ENCODE results near the gene IGFLR1. TPM values are rescaled to one million over a fixed set of nuclear protein-coding genes. Genes with fewer than 3 reads are reported as not detected.

The IGFLR1 gene
- total RNA-seq, 4 donors from 2014 or later = 2.0 to 14.1 (median 3.0) TPM

DNA sequence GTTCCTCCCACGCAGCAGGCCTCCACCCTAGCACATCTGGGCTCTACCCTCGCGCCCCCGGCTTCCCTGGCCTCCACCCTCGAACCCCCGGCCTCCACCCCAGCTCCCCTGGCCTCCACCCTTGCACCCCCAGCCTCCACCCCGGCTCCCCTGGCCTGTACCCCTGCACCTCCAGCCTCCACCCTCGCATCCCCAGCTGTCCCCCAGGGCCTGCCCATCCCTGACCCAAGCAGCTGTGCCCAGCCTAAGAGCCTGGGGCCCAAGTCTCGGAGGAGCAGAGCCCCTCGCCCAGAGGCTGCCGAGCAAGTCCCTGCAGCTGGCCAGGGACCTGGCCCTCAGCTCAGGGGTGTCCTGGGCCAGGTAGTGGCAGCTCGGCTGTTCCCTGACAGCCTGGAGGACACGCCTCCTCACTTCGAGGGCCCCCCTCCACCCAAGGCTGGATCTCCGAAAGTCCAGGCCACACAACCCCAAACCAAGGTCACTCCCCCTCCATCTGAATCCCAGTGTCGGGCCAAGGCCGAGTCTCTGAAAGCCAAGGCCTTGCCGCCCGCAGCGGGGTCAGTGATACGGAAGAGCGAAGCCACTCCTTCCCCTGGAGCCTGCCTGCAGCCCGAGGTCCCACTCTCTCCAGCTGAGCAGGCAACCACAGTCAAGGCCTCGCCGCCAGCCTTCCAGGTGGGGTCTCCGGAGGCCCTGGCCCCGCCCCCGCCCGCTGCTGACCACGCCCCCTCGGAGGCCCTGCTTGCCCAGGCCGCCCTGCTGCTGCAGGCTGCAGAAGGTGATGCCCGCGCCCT is 25.2 kb upstream of the IGFLR1 start:
- no peaks in the 10 kb centered on the region for H3K27me3 ChIP-seq
- TF ChIP-seq POLR2A (IDR thresholded peaks at IDR 0.05) = no peak
- TF ChIP-seq, protein P1, sequence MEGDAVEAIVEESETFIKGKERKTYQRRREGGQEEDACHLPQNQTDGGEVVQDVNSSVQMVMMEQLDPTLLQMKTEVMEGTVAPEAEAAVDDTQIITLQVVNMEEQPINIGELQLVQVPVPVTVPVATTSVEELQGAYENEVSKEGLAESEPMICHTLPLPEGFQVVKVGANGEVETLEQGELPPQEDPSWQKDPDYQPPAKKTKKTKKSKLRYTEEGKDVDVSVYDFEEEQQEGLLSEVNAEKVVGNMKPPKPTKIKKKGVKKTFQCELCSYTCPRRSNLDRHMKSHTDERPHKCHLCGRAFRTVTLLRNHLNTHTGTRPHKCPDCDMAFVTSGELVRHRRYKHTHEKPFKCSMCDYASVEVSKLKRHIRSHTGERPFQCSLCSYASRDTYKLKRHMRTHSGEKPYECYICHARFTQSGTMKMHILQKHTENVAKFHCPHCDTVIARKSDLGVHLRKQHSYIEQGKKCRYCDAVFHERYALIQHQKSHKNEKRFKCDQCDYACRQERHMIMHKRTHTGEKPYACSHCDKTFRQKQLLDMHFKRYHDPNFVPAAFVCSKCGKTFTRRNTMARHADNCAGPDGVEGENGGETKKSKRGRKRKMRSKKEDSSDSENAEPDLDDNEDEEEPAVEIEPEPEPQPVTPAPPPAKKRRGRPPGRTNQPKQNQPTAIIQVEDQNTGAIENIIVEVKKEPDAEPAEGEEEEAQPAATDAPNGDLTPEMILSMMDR (IDR thresholded peaks at IDR 0.05 in 4 of 5, conservative IDR thresholded peaks at IDR 0.05 in 1 of 5) = no peak
- H3K27ac ChIP-seq = no peak overlapping the region
- H3K4me3 ChIP-seq = no peak overlapping the region
- H3K9me3 ChIP-seq = no peaks in the 10 kb centered on the region
- in situ Hi-C loops (cut with MboI; ENCODE audit: low sequenced_read_pairs in 4 of 4) (loop anchor here in 1 of 4 donors (25.0 kb wide), 1 partner anchor 370 kb away; the partner anchor contains the start of gene CAPNS1), intact Hi-C loops (cut with DNase I; ENCODE audit: low total_unique reads) (no loop called here)
- DNase-seq (no peak), ATAC-seq (no peak)
- H3K4me1 ChIP-seq = no peaks in the 10 kb centered on the region
- H3K36me3 ChIP-seq = peaks cover 0 to 13% of the 10 kb centered on the region in 2 donors

DNA sequence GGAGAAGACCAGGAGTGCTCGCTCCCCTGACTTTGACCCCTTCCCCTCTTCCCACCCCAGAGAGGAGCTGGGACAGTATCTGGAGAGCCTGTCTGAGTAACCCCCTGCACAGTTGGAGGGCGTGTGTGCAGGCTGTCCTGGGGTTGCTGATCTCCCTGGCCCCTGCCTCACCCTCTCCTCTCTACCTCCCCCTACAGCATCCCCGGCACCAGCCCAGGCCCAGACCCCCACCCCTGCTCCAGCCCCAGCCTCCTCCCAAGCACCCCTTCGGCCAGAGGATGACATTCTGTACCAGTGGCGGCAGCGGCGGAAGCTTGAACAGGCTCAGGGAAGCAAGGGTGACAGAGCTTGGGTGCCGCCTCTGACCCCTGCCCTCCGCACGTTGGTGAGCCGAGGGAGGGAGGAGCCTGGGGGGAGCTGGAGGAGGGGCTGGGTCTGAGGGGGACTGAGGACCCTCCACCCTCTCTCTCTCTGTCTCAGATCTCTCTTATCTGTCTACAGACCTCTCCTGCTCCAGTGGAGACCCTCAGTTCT is 24.4 kb upstream of the IGFLR1 start:
- no peak overlapping the region for H3K27ac ChIP-seq
- H3K27me3 ChIP-seq = no peaks in the 10 kb centered on the region
- H3K4me3 ChIP-seq = no peak overlapping the region
- H3K36me3 ChIP-seq = peaks cover 0 to 13% of the 10 kb centered on the region in 2 donors
- in situ Hi-C loops (cut with MboI; ENCODE audit: low sequenced_read_pairs in 4 of 4) = loop anchor here in 1 of 4 donors (25.0 kb wide), 1 partner anchor 371 kb away; the partner anchor contains the start of gene CAPNS1
- ATAC-seq (no peak), DNase-seq (no peak)
- TF ChIP-seq, protein P1 (IDR thresholded peaks at IDR 0.05 in 4 of 5, conservative IDR thresholded peaks at IDR 0.05 in 1 of 5) = no peak
- H3K4me1 ChIP-seq = no peaks in the 10 kb centered on the region
- intact Hi-C loops (cut with DNase I; ENCODE audit: low total_unique reads) = no loop called here
- no peaks in the 10 kb centered on the region for H3K9me3 ChIP-seq

DNA sequence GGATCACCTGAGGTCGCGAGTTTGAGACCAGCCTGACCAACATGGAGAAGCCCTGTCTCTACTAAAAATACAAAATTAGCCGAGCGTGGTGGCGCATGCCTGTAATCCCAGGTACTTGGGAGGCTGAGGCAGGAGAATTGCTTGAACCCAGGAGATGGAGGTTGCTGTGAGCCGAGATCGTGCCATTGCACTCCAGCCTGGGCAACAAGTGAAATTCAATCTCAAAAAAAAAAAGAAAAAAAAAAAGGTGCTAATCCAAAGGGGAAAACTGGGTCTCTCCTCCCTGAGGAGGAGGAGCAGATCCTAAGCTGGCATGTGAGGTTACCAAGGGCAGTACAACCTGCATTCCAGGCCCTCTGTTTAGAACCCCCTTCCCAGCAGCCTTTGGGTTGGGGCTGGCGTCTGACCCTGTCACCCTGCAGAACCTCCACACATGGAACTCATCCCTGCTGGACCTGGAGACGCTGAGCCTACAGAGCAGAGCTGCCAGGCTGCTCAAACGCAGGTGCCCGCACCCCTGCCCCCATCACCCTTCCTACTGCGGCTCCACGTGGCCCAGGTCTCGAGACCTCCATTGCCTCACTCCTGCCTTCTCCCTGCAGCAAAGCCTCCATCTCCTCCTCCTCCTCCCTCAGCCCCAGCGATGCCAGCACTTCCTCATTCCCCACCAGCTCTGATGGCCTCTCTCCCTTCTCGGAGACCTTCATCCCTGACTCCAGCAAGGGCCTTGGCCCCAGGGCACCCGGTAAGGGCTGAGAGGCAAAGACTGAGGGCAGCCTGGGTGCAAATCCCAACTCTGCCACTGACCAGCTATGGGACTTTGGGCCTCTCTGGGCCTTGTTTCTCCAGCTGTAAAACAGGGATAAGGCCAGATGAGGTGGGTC is 22.4 kb upstream of the IGFLR1 start:
- H3K9me3 ChIP-seq = no peaks in the 10 kb centered on the region
- H3K36me3 ChIP-seq = peaks cover 0 to 13% of the 10 kb centered on the region in 2 donors
- no peaks in the 10 kb centered on the region for H3K27me3 ChIP-seq
- intact Hi-C loops (cut with DNase I; ENCODE audit: low total_unique reads) = no loop called here
- DNase-seq (no peak), ATAC-seq (no peak)
- TF ChIP-seq, protein P1 (IDR thresholded peaks at IDR 0.05 in 4 of 5, conservative IDR thresholded peaks at IDR 0.05 in 1 of 5) = no peak
- TF ChIP-seq POLR2A (IDR thresholded peaks at IDR 0.05) = no peak
- H3K4me1 ChIP-seq = peaks cover 0 to 5% of the 10 kb centered on the region in 2 donors
- H3K27ac ChIP-seq = no peak overlapping the region
- in situ Hi-C loops (cut with MboI; ENCODE audit: low sequenced_read_pairs in 4 of 4) = loop anchor here in 1 of 4 donors (25.0 kb wide), 1 partner anchor 373 kb away; the partner anchor contains the start of gene CAPNS1
- H3K4me3 ChIP-seq = no peak overlapping the region

DNA sequence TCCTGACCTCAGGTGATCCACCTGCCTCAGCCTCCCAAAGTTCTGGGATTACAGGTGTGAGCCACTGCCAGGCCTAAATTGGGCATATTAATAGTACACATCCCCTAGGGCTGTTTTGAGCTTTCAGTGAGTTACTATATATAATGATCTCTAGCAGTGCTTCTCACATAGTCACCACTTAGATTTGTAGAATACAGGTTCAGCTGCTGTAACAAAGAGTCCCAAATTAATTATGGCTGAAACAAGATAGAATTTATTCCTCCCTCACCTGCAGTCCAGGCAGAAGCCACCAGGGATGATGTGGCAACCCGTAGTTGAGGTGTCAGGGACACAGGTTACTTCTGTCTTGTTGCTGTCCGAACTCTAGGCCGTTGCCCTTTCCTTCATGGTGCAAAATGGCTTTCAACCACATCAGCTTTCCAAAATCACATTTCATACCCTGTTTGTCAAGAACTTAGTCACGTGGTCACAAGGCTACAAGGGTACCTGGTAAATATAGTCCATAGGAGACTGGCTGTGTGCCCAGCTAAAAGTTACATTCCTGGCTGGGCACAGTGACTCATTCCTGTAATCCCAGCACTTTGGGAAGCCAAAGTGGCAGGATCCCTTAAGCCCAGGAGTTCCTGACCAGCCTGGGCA is 18.6 kb upstream of the IGFLR1 start:
- Histone ChIP-seq H3K4me3 (no peak overlapping the region), H3K27ac (no peak overlapping the region), H3K36me3 (peaks cover 0 to 13% of the 10 kb centered on the region in 2 donors), H3K9me3 (no peaks in the 10 kb centered on the region), H3K27me3 (no peaks in the 10 kb centered on the region), H3K4me1 (peaks cover 25 to 28% of the 10 kb centered on the region in 2 donors)
- intact Hi-C loops (cut with DNase I; ENCODE audit: low total_unique reads) = no loop called here
- ATAC-seq (no peak), DNase-seq (no peak)
- in situ Hi-C loops (cut with MboI; ENCODE audit: low sequenced_read_pairs in 4 of 4) = loop anchor here in 1 of 4 donors (25.0 kb wide), 1 partner anchor 376 kb away; the partner anchor contains the start of gene CAPNS1
- TF ChIP-seq, protein P1 (IDR thresholded peaks at IDR 0.05 in 4 of 5, conservative IDR thresholded peaks at IDR 0.05 in 1 of 5) = no peak
- no peak for TF ChIP-seq POLR2A (IDR thresholded peaks at IDR 0.05)
